ENCODE results near the gene ABTB2.

ABTB2 gene

GRCh38 chr11:34270711-34271110, 87.1 kb downstream of the ABTB2 start:
- Histone ChIP-seq H3K14ac (ENCODE audit: low read length) (no peak overlapping the region), H2BK15ac (ENCODE audit: low read length) (no peak overlapping the region), H3K27ac (replicated peaks; ENCODE audit: low read length) (no peak overlapping the region), H2BK12ac (ENCODE audit: low read length) (no peak overlapping the region), H2BK5ac (ENCODE audit: low read length) (no peak overlapping the region), H3K36me3 (replicated peaks in 1 of 2; ENCODE audit: control insufficient read depth in 2 of 2, insufficient read depth in 2 of 2, low read length in 2 of 2) (no peaks in the 10 kb centered on the region), H3K4me3 (ENCODE audit: low read length in 2 of 2) (no peak overlapping the region), H4K8ac (ENCODE audit: low read depth, low read length) (no peak overlapping the region), H3K23ac (ENCODE audit: low read depth, low read length, poor library complexity) (no peak overlapping the region), H3K79me1 (ENCODE audit: low read depth, low read length) (no peaks in the 10 kb centered on the region), H3K18ac (ENCODE audit: low read length) (no peak overlapping the region), H3K27me3 (ENCODE audit: control insufficient read depth in 3 of 3, insufficient read depth in 3 of 3, low read depth in 1 of 3, low read length in 3 of 3) (no peaks in the 10 kb centered on the region), H2AK5ac (ENCODE audit: low read depth, low read length) (no peak overlapping the region), H3K4me1 (ENCODE audit: control insufficient read depth in 2 of 2, insufficient read depth in 1 of 2, low read depth in 1 of 2, low read length in 2 of 2) (peaks cover 2 to 11% of the 10 kb centered on the region in 2 donors), H3K9ac (ENCODE audit: low read depth, low read length, poor library complexity) (no peak overlapping the region), H2BK120ac (ENCODE audit: low read depth, low read length) (no peak overlapping the region), H3K4me2 (ENCODE audit: insufficient read depth, low read length, poor library complexity, severe bottlenecking) (no peak overlapping the region), H4K91ac (ENCODE audit: low read depth, low read length, poor library complexity) (no peak overlapping the region), H3K4ac (ENCODE audit: low read length) (no peak overlapping the region), H3K9me3 (replicated peaks in 1 of 2; ENCODE audit: control insufficient read depth in 2 of 2, insufficient read depth in 1 of 2, low read depth in 1 of 2, low read length in 2 of 2) (no peaks in the 10 kb centered on the region), H2AFZ (ENCODE audit: low read length) (no peak overlapping the region)
- DNase-seq (ENCODE audit: low spot score), result no peak
- no CpG with 5 or more reads among the region's 5 CpGs for WGBS, 2 donors (ENCODE audit: extremely low coverage in 2 of 2, insufficient read length in 2 of 2, insufficient replicate concordance in 1 of 2)

DNA sequence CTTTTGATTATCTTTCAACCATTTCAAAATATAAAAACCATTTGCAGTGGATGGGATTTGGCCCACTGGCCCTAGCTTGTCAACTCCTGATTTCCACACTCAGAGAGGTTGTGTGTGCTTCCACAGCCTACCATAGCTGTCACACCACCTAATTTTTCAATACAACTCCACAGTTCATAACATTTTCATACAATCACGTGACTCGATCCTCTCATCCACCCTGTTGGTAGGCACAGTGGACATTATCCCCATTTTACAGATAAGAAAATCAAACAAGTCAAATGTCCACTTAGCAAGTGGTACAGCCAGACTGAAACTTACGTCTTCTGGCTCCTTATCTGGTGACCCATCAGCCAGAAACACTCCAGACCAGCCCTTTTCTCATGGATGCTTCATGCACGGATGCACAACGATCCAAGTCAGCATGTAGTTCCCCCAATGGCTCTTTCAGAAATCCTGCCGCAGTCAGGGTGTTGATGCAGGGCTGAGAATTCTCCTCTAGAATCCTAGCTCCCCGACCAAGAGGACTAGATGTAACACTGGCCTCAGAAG, 88.0 kb downstream of the ABTB2 start:
- no peak overlapping the region for H3K23ac ChIP-seq (ENCODE audit: low read depth, low read length, poor library complexity)
- H4K8ac ChIP-seq (ENCODE audit: low read depth, low read length), result no peak overlapping the region
- no peak for DNase-seq (ENCODE audit: low spot score)
- H3K27ac ChIP-seq (replicated peaks; ENCODE audit: low read length), result no peak overlapping the region
- no peak overlapping the region for H2BK5ac ChIP-seq (ENCODE audit: low read length)
- H3K14ac ChIP-seq (ENCODE audit: low read length), result no peak overlapping the region
- H2BK12ac ChIP-seq (ENCODE audit: low read length), result no peak overlapping the region
- no peak overlapping the region for H2BK120ac ChIP-seq (ENCODE audit: low read depth, low read length)
- no peak overlapping the region for H3K9ac ChIP-seq (ENCODE audit: low read depth, low read length, poor library complexity)
- no peaks in the 10 kb centered on the region for H3K27me3 ChIP-seq (ENCODE audit: control insufficient read depth in 3 of 3, insufficient read depth in 3 of 3, low read depth in 1 of 3, low read length in 3 of 3)
- no peaks in the 10 kb centered on the region for H3K79me1 ChIP-seq (ENCODE audit: low read depth, low read length)
- peaks cover 2 to 11% of the 10 kb centered on the region in 2 donors for H3K4me1 ChIP-seq (ENCODE audit: control insufficient read depth in 2 of 2, insufficient read depth in 1 of 2, low read depth in 1 of 2, low read length in 2 of 2)
- no peak overlapping the region for H2BK15ac ChIP-seq (ENCODE audit: low read length)
- no peak overlapping the region for H2AFZ ChIP-seq (ENCODE audit: low read length)
- WGBS, 2 donors (ENCODE audit: extremely low coverage in 2 of 2, insufficient read length in 2 of 2, insufficient replicate concordance in 1 of 2), result 100% methylated on average over 2 of the region's 7 CpGs; no CpG with 5 or more reads in 1 of the 2 donors
- no peaks in the 10 kb centered on the region for H3K9me3 ChIP-seq (replicated peaks in 1 of 2; ENCODE audit: control insufficient read depth in 2 of 2, insufficient read depth in 1 of 2, low read depth in 1 of 2, low read length in 2 of 2)
- H3K18ac ChIP-seq (ENCODE audit: low read length), result no peak overlapping the region
- H4K91ac ChIP-seq (ENCODE audit: low read depth, low read length, poor library complexity), result no peak overlapping the region
- no peak overlapping the region for H3K4ac ChIP-seq (ENCODE audit: low read length)
- no peak overlapping the region for H3K4me3 ChIP-seq (ENCODE audit: low read length in 2 of 2)
- no peak overlapping the region for H3K4me2 ChIP-seq (ENCODE audit: insufficient read depth, low read length, poor library complexity, severe bottlenecking)
- no peaks in the 10 kb centered on the region for H3K36me3 ChIP-seq (replicated peaks in 1 of 2; ENCODE audit: control insufficient read depth in 2 of 2, insufficient read depth in 2 of 2, low read length in 2 of 2)
- no peak overlapping the region for H2AK5ac ChIP-seq (ENCODE audit: low read depth, low read length)

GRCh38 chr11:34268906-34269430, 88.8 kb downstream of the ABTB2 start:
- no peak overlapping the region for H4K8ac ChIP-seq (ENCODE audit: low read depth, low read length)
- H3K79me1 ChIP-seq (ENCODE audit: low read depth, low read length), result no peaks in the 10 kb centered on the region
- H2BK15ac ChIP-seq (ENCODE audit: low read length), result no peak overlapping the region
- H2AFZ ChIP-seq (ENCODE audit: low read length), result no peak overlapping the region
- no peaks in the 10 kb centered on the region for H3K9me3 ChIP-seq (replicated peaks in 1 of 2; ENCODE audit: control insufficient read depth in 2 of 2, insufficient read depth in 1 of 2, low read depth in 1 of 2, low read length in 2 of 2)
- H3K4me1 ChIP-seq (ENCODE audit: control insufficient read depth in 2 of 2, insufficient read depth in 1 of 2, low read depth in 1 of 2, low read length in 2 of 2), result peaks cover 2 to 11% of the 10 kb centered on the region in 2 donors
- H3K27ac ChIP-seq (replicated peaks; ENCODE audit: low read length), result no peak overlapping the region
- H3K14ac ChIP-seq (ENCODE audit: low read length), result no peak overlapping the region
- no peak overlapping the region for H3K18ac ChIP-seq (ENCODE audit: low read length)
- no peak overlapping the region for H2AK5ac ChIP-seq (ENCODE audit: low read depth, low read length)
- no peak overlapping the region for H3K9ac ChIP-seq (ENCODE audit: low read depth, low read length, poor library complexity)
- no peak overlapping the region for H3K4me3 ChIP-seq (ENCODE audit: low read length in 2 of 2)
- no peak for DNase-seq (ENCODE audit: low spot score)
- no peak overlapping the region for H3K4ac ChIP-seq (ENCODE audit: low read length)
- no CpG with 5 or more reads among the region's 6 CpGs for WGBS, 2 donors (ENCODE audit: extremely low coverage in 2 of 2, insufficient read length in 2 of 2, insufficient replicate concordance in 1 of 2)
- no peak overlapping the region for H4K91ac ChIP-seq (ENCODE audit: low read depth, low read length, poor library complexity)
- H2BK12ac ChIP-seq (ENCODE audit: low read length), result no peak overlapping the region
- H2BK120ac ChIP-seq (ENCODE audit: low read depth, low read length), result peak overlapping the region; percentile 0
- no peaks in the 10 kb centered on the region for H3K36me3 ChIP-seq (replicated peaks in 1 of 2; ENCODE audit: control insufficient read depth in 2 of 2, insufficient read depth in 2 of 2, low read length in 2 of 2)
- no peak overlapping the region for H3K23ac ChIP-seq (ENCODE audit: low read depth, low read length, poor library complexity)
- no peak overlapping the region for H2BK5ac ChIP-seq (ENCODE audit: low read length)
- no peak overlapping the region for H3K4me2 ChIP-seq (ENCODE audit: insufficient read depth, low read length, poor library complexity, severe bottlenecking)
- no peaks in the 10 kb centered on the region for H3K27me3 ChIP-seq (ENCODE audit: control insufficient read depth in 3 of 3, insufficient read depth in 3 of 3, low read depth in 1 of 3, low read length in 3 of 3)

- no peak overlapping the region for H4K8ac ChIP-seq (ENCODE audit: low read depth, low read length)
- no peak overlapping the region for H4K91ac ChIP-seq (ENCODE audit: low read depth, low read length, poor library complexity)
- no peak overlapping the region for H3K9ac ChIP-seq (ENCODE audit: low read depth, low read length, poor library complexity)
- H3K9me3 ChIP-seq (replicated peaks in 1 of 2; ENCODE audit: control insufficient read depth in 2 of 2, insufficient read depth in 1 of 2, low read depth in 1 of 2, low read length in 2 of 2), result no peaks in the 10 kb centered on the region
- no peak overlapping the region for H2BK5ac ChIP-seq (ENCODE audit: low read length)
- DNase-seq (ENCODE audit: low spot score), result no peak
- no peaks in the 10 kb centered on the region for H3K27me3 ChIP-seq (ENCODE audit: control insufficient read depth in 3 of 3, insufficient read depth in 3 of 3, low read depth in 1 of 3, low read length in 3 of 3)
- no peak overlapping the region for H3K27ac ChIP-seq (replicated peaks; ENCODE audit: low read length)
- H3K79me1 ChIP-seq (ENCODE audit: low read depth, low read length), result no peaks in the 10 kb centered on the region
- H3K36me3 ChIP-seq (replicated peaks in 1 of 2; ENCODE audit: control insufficient read depth in 2 of 2, insufficient read depth in 2 of 2, low read length in 2 of 2), result no peaks in the 10 kb centered on the region
- H3K4ac ChIP-seq (ENCODE audit: low read length), result no peak overlapping the region
- H2BK120ac ChIP-seq (ENCODE audit: low read depth, low read length), result no peak overlapping the region
- no peak overlapping the region for H3K14ac ChIP-seq (ENCODE audit: low read length)
- WGBS, 2 donors (ENCODE audit: extremely low coverage in 2 of 2, insufficient read length in 2 of 2, insufficient replicate concordance in 1 of 2), result no CpG with 5 or more reads among the region's 3 CpGs
- H3K23ac ChIP-seq (ENCODE audit: low read depth, low read length, poor library complexity), result no peak overlapping the region
- H3K4me1 ChIP-seq (ENCODE audit: control insufficient read depth in 2 of 2, insufficient read depth in 1 of 2, low read depth in 1 of 2, low read length in 2 of 2), result peaks cover 7 to 18% of the 10 kb centered on the region in 2 donors
- H2AK5ac ChIP-seq (ENCODE audit: low read depth, low read length), result no peak overlapping the region
- H2BK15ac ChIP-seq (ENCODE audit: low read length), result no peak overlapping the region
- H3K18ac ChIP-seq (ENCODE audit: low read length), result no peak overlapping the region
- no peak overlapping the region for H3K4me3 ChIP-seq (ENCODE audit: low read length in 2 of 2)
- H2BK12ac ChIP-seq (ENCODE audit: low read length), result no peak overlapping the region
- H2AFZ ChIP-seq (ENCODE audit: low read length), result peak overlapping the region; percentile 72
- no peak overlapping the region for H3K4me2 ChIP-seq (ENCODE audit: insufficient read depth, low read length, poor library complexity, severe bottlenecking)
Observed at GRCh38 chr11:34267417-34267816, 90.4 kb downstream of the ABTB2 start.
